GM10847 (cell line): ENCODE measurements around the gene GPRC5D.

Experiments
- POLR2A ChIP-seq: IDR thresholded peaks from 2 replicates; pipeline ENCODE4 v1.6.1; 2011; ENCODE audit not compliant: insufficient read length; ENCODE audit errors: extremely low read depth

GPRC5D gene

DNA sequence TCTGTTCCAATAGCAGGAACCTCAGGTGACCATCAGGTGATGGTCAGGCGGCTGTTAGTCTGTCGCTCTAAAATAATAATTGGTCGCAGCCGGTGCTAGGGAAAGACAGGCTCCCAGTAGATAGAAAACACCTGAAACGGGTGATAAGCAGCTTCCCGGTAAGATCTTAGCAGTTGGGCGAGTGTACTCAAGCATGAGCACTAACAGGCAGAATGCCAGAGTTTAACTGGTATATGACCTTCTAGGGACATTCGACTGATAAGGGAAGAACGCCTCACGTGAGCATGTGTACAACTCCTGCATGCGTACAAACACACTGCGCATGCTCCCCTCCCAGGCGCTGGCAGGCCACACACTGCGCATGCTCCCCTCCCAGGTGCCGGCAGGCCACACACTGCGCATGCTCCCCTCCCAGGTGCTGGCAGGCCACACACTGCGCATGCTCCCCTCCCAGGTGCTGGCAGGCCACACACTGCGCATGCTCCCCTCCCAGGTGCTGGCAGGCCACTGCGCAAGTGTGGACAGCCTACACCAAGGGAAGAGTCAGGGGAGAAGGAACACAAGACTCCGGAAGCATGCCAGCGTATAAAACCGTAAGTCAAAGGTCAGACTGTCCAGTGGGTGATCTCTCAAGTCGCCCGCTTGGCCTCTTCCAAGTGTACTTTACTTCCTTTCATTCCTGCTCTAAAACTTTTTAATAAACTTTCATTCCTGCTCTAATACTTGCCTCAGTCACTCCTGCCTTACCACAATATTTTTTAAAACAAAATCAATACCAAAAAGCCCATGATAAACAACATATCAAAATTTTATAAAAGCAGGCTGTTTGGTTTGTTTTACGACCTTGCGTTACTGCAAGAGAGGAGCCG is 24.5 kb downstream of the GPRC5D start:
- no peak for TF ChIP-seq POLR2A

- TF ChIP-seq POLR2A: no peak
Observed at GRCh38 chr12:12926571-12927071, 25.3 kb downstream of the GPRC5D start.

GRCh38 chr12:12925388-12925787 is 26.6 kb downstream of the GPRC5D start:
- TF ChIP-seq POLR2A: no peak

DNA sequence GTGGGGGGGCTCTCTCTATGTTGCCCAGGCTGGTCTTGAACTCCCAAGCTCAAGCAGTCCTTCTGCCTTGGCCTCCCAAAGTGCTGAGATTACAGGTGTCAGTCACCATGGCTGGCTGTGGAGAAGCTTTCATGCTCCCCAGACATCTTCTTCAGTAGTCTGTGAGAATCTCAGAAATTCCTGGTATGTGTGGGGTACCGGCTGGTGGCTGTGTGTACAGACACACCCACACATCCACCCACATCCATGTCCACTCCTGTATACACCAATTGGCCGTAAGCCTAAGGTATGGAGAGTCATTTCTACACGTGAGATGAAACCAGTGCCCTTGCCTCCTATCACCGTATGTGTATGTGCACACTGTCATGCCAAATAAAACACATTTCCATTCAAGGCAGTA is 27.8 kb downstream of the GPRC5D start:
- TF ChIP-seq POLR2A: no peak

DNA sequence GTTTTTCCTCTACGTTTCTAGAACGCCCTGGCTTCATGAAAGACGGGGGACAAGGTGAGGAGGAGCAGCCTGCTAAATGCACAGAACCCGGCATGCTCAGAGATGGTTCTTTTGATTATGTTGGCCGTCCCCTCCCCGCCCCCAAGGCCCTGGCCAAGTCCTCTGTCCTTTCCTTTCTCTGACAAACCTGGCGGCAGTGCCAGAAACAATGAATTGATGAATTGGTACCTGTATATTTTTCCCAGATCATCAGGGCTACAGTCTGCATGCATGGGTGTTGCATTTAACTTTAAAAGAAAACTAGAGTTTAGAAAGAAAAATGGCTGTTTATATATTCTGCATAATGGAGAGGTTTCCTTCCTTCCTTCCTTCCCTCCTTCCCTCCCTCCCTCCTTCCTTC is 29.0 kb downstream of the GPRC5D start:
- no peak for TF ChIP-seq POLR2A

GRCh38 chr12:12922191-12922616 is 29.8 kb downstream of the GPRC5D start:
- no peak for TF ChIP-seq POLR2A

GRCh38 chr12:12919666-12920435 is 32.1 kb downstream of the GPRC5D start:
- no peak for TF ChIP-seq POLR2A

DNA sequence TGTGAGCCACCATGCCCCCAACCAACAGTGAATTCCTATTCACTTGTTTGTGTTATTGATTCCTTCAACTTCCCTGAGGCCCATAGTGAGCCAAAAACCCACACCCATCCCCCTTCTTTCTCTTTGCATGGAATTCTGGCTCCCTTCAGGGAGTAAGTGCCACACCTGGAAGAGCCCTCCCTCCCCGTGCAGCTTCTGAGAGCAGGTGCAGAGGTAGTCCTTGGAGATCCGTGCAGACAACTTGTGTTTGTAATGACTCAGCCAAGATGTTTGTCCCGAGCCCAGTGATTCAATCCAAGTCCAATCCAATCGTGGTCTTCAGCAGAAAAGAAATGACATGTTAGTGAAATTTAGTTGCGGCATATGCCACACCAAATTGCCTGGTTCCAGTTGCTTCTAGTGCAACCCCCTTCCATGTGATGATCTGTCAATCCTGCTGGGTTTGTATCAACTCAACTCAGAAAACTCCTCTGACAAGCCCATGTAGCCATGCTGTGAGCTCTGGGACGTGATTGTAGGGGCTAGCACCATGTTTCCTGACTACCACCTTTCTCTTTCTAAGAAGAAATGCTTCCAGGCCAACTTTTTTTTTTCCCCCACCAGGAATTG is 33.1 kb downstream of the GPRC5D start:
- TF ChIP-seq POLR2A: no peak

DNA sequence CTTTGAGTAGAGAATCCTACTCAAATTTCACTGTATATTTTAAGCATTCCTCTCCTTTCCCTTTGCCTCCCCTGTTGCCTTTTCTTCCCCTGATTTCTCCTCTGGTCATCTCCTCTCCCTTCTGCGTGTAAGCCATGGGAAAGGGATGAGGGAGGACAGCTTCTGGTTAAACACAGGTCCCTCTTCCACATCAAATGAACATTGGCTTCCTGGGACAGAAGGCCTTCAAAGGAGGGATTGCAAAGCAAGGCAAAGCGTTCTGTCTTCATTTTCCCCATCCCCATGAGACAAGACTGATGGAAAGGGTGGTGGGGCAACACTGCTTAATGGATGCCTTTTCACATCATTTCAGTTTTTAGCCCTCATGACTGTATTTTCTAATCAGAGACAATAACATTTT is 34.5 kb downstream of the GPRC5D start:
- no peak for TF ChIP-seq POLR2A

- no peak for TF ChIP-seq POLR2A
Observed at GRCh38 chr12:12916135-12916944, 35.6 kb downstream of the GPRC5D start.

DNA sequence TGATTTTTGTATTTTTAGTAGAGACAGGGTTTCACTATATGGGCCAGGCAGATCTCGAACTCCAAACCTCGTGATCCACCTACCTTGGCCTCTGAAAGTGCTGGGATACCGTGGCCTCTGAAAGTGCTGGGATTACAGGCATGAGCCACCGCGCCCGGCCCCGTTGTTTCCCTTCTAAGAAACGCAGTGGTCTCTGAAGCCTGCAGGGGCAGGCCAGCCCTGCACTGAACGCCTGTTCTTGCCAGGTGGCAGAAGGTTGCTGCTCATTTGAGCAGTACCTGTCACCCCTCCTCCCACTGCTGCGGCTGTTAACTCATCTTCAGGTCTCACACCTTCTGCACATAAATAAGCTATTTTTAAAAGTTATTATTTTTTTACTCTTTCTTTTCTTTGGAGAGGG is 36.3 kb downstream of the GPRC5D start:
- TF ChIP-seq POLR2A: no peak

GRCh38 chr12:12912711-12913110 is 39.3 kb downstream of the GPRC5D start:
- TF ChIP-seq POLR2A: no peak

DNA sequence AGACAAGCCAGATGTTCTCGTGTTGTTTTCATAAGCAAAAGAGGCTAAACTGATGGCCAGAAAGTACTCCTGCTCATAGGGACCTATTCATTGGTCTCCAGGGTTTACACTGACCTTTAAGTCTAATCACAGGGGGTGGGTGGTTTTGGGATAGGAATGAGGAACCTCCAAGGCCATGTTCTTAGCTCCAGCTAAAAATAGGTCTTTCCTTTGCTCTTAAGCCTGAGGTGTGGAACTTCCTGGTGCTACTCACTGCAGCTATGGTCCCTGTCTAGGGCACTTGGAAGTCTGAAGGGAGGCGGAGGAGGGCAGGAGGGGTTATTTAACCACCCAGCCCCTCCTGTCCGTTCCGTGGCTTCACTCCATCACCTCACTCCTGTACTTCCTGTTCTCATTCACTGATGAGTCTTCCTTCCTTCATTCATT is 42.0 kb downstream of the GPRC5D start:
- TF ChIP-seq POLR2A: no peak

DNA sequence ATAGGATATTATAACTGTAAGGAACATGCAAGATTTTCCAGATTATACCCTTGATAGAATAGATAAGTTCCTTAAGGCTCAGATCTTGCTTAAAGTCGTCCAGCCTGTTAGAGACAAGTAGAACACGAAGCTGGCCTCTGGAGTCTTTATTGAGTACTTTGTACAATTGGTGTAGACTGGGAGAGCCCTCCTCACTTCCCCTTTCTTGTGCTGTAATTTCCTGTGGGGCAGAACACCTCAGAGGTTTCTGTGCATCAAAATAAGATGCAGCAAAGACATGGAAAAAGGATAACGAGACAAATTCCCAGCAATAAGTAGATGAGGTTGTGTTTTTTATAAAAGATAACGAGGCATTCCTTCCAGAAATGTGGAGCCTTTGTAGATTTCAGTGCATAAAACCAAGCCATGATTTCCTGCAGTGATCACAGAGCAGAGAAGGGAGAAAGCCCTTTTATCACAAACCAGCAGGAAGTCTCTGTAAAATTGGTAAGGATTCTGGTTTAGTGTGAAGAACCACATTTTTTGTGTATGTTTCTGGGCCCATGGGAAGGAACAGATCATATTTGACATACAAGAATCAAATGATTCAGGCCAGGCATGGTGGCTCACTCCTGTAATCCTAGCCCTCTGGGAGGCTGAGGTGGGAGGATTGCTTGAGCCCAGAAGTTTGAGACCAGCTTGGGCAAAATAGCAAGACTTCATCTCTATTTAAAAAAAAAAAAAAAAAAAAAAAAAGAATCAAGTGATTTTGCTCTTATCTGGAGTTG is 42.6 kb downstream of the GPRC5D start:
- TF ChIP-seq POLR2A: no peak
